HEK293 (cell line): ENCODE measurements around the gene CAMKMT.

ENCODE experiments used
- ZNF664 ChIP-seq: fragments of 450-650 bp; formaldehyde crosslinking; IDR thresholded peaks from 2 replicates; pipeline ENCODE4 v1.5.1; 2016; ENCODE audit warnings: missing biosample characterization, missing genetic modification characterization
- TF ChIP-seq, protein P1 (sequence below): fragments of 450-650 bp; formaldehyde crosslinking; IDR thresholded peaks from 2 replicates; pipeline ENCODE4 v1.5.1; 2016; ENCODE audit warnings: missing biosample characterization, missing genetic modification characterization, low read depth
- TF ChIP-seq, protein P2 (sequence below): fragments of 450-650 bp; formaldehyde crosslinking; IDR thresholded peaks from 2 replicates; pipeline ENCODE4 v1.5.1; 2016; ENCODE audit warnings: missing biosample characterization, missing genetic modification characterization
- TF ChIP-seq, protein P3 (sequence below): fragments of 450-650 bp; formaldehyde crosslinking; conservative IDR thresholded peaks from 2 replicates; pipeline ENCODE4 v1.5.1; 2016; ENCODE audit warnings: low read depth, missing biosample characterization, missing genetic modification characterization

DNA sequence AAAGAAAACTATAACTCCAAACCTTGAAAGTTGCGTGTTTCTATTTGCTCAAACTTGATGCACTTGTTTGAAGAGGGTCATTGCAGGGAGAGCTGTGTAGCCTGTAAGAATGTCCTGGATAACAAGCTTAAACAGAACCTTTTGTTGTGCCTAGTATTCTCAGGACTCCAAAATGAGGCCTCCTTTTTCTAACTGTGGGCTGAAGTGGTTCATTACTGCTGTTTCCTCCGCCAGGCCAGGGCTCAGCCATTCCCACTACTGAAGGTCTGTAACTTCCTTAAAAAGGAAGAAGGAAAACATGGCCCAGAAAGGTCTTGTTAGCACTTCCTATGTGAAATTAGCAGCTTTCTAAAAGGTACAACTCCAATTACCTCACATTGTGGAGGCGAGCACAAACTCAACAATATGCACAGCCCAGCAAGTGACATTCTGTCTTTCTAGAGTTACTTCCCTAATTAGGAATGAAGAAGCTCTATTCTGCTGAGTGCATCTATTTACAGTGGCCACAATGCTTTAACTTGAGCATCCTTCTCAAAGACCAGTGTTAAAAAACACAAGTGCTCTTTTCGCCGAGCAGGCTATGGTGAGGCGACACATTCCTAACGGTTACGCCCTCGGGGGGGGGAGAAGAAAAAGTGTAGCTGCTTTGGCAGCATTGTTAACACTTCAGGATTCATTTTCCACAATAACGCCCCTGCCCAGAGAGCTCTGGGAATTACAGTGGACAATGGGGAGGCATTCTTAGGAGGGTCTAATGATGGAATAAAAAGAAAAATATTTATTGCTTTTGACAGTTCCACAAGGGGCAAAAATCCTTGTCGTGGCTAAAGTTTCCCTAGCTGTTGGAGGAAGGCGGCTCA, 442.9 kb downstream of the CAMKMT start:
- TF ChIP-seq, protein P1, sequence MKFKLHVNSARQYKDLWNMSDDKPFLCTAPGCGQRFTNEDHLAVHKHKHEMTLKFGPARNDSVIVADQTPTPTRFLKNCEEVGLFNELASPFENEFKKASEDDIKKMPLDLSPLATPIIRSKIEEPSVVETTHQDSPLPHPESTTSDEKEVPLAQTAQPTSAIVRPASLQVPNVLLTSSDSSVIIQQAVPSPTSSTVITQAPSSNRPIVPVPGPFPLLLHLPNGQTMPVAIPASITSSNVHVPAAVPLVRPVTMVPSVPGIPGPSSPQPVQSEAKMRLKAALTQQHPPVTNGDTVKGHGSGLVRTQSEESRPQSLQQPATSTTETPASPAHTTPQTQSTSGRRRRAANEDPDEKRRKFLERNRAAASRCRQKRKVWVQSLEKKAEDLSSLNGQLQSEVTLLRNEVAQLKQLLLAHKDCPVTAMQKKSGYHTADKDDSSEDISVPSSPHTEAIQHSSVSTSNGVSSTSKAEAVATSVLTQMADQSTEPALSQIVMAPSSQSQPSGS (tag by site-specific recombination) = no peak
- TF ChIP-seq, protein P2, sequence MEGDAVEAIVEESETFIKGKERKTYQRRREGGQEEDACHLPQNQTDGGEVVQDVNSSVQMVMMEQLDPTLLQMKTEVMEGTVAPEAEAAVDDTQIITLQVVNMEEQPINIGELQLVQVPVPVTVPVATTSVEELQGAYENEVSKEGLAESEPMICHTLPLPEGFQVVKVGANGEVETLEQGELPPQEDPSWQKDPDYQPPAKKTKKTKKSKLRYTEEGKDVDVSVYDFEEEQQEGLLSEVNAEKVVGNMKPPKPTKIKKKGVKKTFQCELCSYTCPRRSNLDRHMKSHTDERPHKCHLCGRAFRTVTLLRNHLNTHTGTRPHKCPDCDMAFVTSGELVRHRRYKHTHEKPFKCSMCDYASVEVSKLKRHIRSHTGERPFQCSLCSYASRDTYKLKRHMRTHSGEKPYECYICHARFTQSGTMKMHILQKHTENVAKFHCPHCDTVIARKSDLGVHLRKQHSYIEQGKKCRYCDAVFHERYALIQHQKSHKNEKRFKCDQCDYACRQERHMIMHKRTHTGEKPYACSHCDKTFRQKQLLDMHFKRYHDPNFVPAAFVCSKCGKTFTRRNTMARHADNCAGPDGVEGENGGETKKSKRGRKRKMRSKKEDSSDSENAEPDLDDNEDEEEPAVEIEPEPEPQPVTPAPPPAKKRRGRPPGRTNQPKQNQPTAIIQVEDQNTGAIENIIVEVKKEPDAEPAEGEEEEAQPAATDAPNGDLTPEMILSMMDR (tag by site-specific recombination) = no peak
- TF ChIP-seq, protein P3, sequence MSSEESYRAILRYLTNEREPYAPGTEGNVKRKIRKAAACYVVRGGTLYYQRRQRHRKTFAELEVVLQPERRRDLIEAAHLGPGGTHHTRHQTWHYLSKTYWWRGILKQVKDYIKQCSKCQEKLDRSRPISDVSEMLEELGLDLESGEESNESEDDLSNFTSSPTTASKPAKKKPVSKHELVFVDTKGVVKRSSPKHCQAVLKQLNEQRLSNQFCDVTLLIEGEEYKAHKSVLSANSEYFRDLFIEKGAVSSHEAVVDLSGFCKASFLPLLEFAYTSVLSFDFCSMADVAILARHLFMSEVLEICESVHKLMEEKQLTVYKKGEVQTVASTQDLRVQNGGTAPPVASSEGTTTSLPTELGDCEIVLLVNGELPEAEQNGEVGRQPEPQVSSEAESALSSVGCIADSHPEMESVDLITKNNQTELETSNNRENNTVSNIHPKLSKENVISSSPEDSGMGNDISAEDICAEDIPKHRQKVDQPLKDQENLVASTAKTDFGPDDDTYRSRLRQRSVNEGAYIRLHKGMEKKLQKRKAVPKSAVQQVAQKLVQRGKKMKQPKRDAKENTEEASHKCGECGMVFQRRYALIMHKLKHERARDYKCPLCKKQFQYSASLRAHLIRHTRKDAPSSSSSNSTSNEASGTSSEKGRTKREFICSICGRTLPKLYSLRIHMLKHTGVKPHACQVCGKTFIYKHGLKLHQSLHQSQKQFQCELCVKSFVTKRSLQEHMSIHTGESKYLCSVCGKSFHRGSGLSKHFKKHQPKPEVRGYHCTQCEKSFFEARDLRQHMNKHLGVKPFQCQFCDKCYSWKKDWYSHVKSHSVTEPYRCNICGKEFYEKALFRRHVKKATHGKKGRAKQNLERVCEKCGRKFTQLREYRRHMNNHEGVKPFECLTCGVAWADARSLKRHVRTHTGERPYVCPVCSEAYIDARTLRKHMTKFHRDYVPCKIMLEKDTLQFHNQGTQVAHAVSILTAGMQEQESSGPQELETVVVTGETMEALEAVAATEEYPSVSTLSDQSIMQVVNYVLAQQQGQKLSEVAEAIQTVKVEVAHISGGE (tag by site-specific recombination) = no peak
- no peak for TF ChIP-seq ZNF664
